ENCODE results near the gene TFF3.

- no peak for TF ChIP-seq REST (IDR thresholded peaks at IDR 0.05; ENCODE audit: insufficient read depth in 1 of 2, low read depth in 2 of 2, low read length in 2 of 2)
- no peak for TF ChIP-seq TAF1 (IDR thresholded peaks at IDR 0.05; ENCODE audit: borderline replicate concordance, insufficient read depth, low read length)
- TF ChIP-seq POLR2AphosphoS5 (IDR thresholded peaks at IDR 0.05; ENCODE audit: low read depth, low read length) = no peak
- no peak for TF ChIP-seq SIN3A (IDR thresholded peaks at IDR 0.05; ENCODE audit: borderline replicate concordance, insufficient read depth, low read length)
Observed at GRCh38 chr21:42282715-42283114, 32.5 kb downstream of the TFF3 start.

All from PFSK-1 (cell line).